GM12878 (cell line): Measurements from ENCODE around the gene PRKAR1A. TPM values are rescaled to one million over a fixed set of nuclear protein-coding genes. Genes with fewer than 3 reads are reported as not detected.

Experiments
- ATAC-seq: fragments of 200-7000 bp; cut with Tn5 transposase; 3 replicates; pipeline ENCODE4 v1.9.1; 2020; ENCODE audit warnings: mild to moderate bottlenecking, moderate library complexity
- BruUV-seq: library from RNA; stranded (reverse); fragments of 400-500 nt; replicated peaks from 2 replicates; lab custom pipeline; 2021; lab: Mats Ljungman, UMichigan
- CTCF ChIA-PET: fragments of 300-600 bp; sonication (Branson Sonifier 250); formaldehyde crosslinking; extraction: SDS; loops from one replicate; lab custom pipeline; 2021; ENCODE audit warnings: inconsistent platforms; lab: Yijun Ruan, JAX
- POLR2A ChIA-PET: fragments of 350-600 bp; formaldehyde crosslinking; extraction: SDS; loops from one replicate; lab custom pipeline; 2021; ENCODE audit warnings: inconsistent platforms; lab: Charles Lee
- RAD21 ChIA-PET: fragments of 300-600 bp; sonication (Branson Sonifier 250); formaldehyde crosslinking; loops from one replicate; lab custom pipeline; 2023; ENCODE audit warnings: antibody characterized with exemption; ENCODE audit not compliant: unreplicated experiment; lab: Charles Lee
- SMC1A ChIA-PET: fragments of 300-600 bp; sonication (Branson Sonifier 250); formaldehyde crosslinking; loops from one replicate; lab custom pipeline; 2023; ENCODE audit not compliant: unreplicated experiment, uncharacterized antibody; lab: Charles Lee
- DNase-seq: peaks from one replicate; pipeline ENCODE4 v3.0.0-alpha.2; 2011; ENCODE audit warnings: low read depth, low spot score
- FAIRE-seq: peaks from 3 replicates; lab custom pipeline; 2011; peaks lifted over from hg19 to GRCh38; lab: Jason Lieb, UNC
- H2AFZ ChIP-seq: 2 replicates; pipeline ENCODE4 v1.6.0; 2011; ENCODE audit warnings: low read depth, low read length, control low read depth; ENCODE audit not compliant: control insufficient read depth
- H3K27ac ChIP-seq: 2 replicates; pipeline ENCODE4 v1.5.1; 2011; ENCODE audit warnings: control low read depth; ENCODE audit not compliant: control insufficient read depth, insufficient read depth
- H3K27me3 ChIP-seq, 2 experiments: replicated peaks in 1 of 2; 2 replicates each; pipeline versions ENCODE4 v1.6.0 to v1.6.1; 2011; ENCODE audit warnings: low read length in 1 of 2; ENCODE audit not compliant: control insufficient read depth in 2 of 2, insufficient read depth in 2 of 2
- H3K36me3 ChIP-seq, 2 experiments: 2 replicates each; pipeline ENCODE4 v1.5.1; 2011; ENCODE audit warnings: low read length in 1 of 2; ENCODE audit not compliant: control insufficient read depth in 2 of 2, insufficient read depth in 2 of 2
- H3K4me1 ChIP-seq: 2 replicates; pipeline ENCODE4 v1.6.1; 2011; ENCODE audit warnings: mild to moderate bottlenecking, low read length, moderate library complexity, mixed read lengths; ENCODE audit not compliant: control insufficient read depth, insufficient read depth
- H3K4me2 ChIP-seq: 2 replicates; pipeline ENCODE4 v1.6.0; 2011; ENCODE audit warnings: control low read depth; ENCODE audit not compliant: control insufficient read depth, insufficient read depth
- H3K4me3 ChIP-seq: fragments of 200-600 bp; sonication (generic); 2 replicates; pipeline ENCODE4 v1.5.1; 2016
- H3K79me2 ChIP-seq: 2 replicates; pipeline ENCODE4 v1.6.0; 2011; ENCODE audit warnings: low read length; ENCODE audit not compliant: control insufficient read depth, insufficient read depth
- H3K9ac ChIP-seq: 2 replicates; pipeline ENCODE4 v1.8.0; 2011; ENCODE audit warnings: low read length, control low read depth, mixed read lengths; ENCODE audit not compliant: control insufficient read depth, insufficient read depth
- H3K9me3 ChIP-seq: replicated peaks from 3 replicates; pipeline ENCODE4 v1.5.1; 2011; ENCODE audit warnings: mild to moderate bottlenecking, low read length; ENCODE audit not compliant: control insufficient read depth, insufficient read depth
- H4K20me1 ChIP-seq: 2 replicates; pipeline ENCODE4 v1.6.0; 2011; ENCODE audit not compliant: control insufficient read depth, insufficient read depth
- CBX5 ChIP-seq: sonication (generic); IDR thresholded peaks from 2 replicates; pipeline ENCODE4 v1.6.1; 2016; ENCODE audit warnings: low read depth, moderate library complexity, mild to moderate bottlenecking, inconsistent platforms
- EGR1 ChIP-seq, 2 experiments: IDR thresholded peaks; 1 replicate in 1 of 2; 2 replicates in 1 of 2; pipeline ENCODE4 v1.6.1; 2011 to 2012; ENCODE audit warnings: low read depth in 2 of 2, low read length in 2 of 2, borderline replicate concordance in 1 of 2, mild to moderate bottlenecking in 1 of 2, moderate library complexity in 1 of 2
- FOS ChIP-seq: IDR thresholded peaks from 3 replicates; pipeline ENCODE4 v1.6.1; 2011; ENCODE audit warnings: borderline replicate concordance; ENCODE audit not compliant: insufficient read length; ENCODE audit errors: extremely low read depth
- HCFC1 ChIP-seq: fragments of 150-350 bp; IDR thresholded peaks from 2 replicates; pipeline ENCODE4 v1.6.1; 2014; ENCODE audit warnings: low read length
- HDGF ChIP-seq: fragments of 450-650 bp; IDR thresholded peaks from 2 replicates; pipeline ENCODE4 v1.6.1; 2016; ENCODE audit warnings: antibody characterized with exemption
- IRF5 ChIP-seq: fragments of 450-650 bp; IDR thresholded peaks from 2 replicates; pipeline ENCODE4 v1.6.1; 2017; ENCODE audit warnings: borderline replicate concordance
- RAD21 ChIP-seq: IDR thresholded peaks from 2 replicates; pipeline ENCODE4 v1.6.1; 2011; ENCODE audit warnings: mild to moderate bottlenecking, low read depth, low read length, moderate library complexity; ENCODE audit not compliant: insufficient read depth
- RCOR1 ChIP-seq: conservative IDR thresholded peaks from 2 replicates; pipeline ENCODE4 v1.6.1; 2012; ENCODE audit warnings: low read depth, low read length, improper control_type of control experiment
- RELB ChIP-seq: fragments of 450-650 bp; IDR thresholded peaks from 2 replicates; pipeline ENCODE4 v1.6.1; 2017; ENCODE audit warnings: low read depth, mild to moderate bottlenecking, moderate library complexity
- SIX5 ChIP-seq: IDR thresholded peaks from 2 replicates; pipeline ENCODE4 v1.6.1; 2011; ENCODE audit warnings: mild to moderate bottlenecking, low read depth, low read length, moderate library complexity; ENCODE audit not compliant: severe bottlenecking
- WRNIP1 ChIP-seq: IDR thresholded peaks from 2 replicates; pipeline ENCODE4 v1.6.1; 2011; ENCODE audit warnings: low read depth, low read length, improper control_type of control experiment, borderline replicate concordance
- ZBTB11 ChIP-seq: fragments of 450-650 bp; formaldehyde crosslinking; IDR thresholded peaks from 2 replicates; pipeline ENCODE4 v1.5.0; 2022; ENCODE audit warnings: mild to moderate bottlenecking, missing genetic modification characterization
- ZSCAN29 ChIP-seq: fragments of 450-650 bp; IDR thresholded peaks from 2 replicates; pipeline ENCODE4 v1.6.1; 2017; ENCODE audit warnings: mild to moderate bottlenecking, moderate library complexity
- WGBS: methylation state at CpG from one replicate; pipeline ENCODE4 v1.1.6; 2016; ENCODE audit warnings: low lambda C conversion rate; ENCODE audit not compliant: insufficient replicate concordance, insufficient coverage; ENCODE audit errors: missing lambda C conversion rate; 5-methylcytosine and 5-hydroxymethylcytosine counted together
- in situ Hi-C: fragments of 300-500 bp; cut with MboI; formaldehyde crosslinking; loops from 9 replicates; pipeline ENCODE4 v1.14.3; 2018; ENCODE audit warnings: mixed read lengths
- intact Hi-C: fragments of 100-400 bp; cut with micrococcal nuclease; formaldehyde crosslinking; loops from one replicate; pipeline ENCODE4 v1.14.2; 2022; ENCODE audit not compliant: unreplicated experiment
- polyA plus RNA-seq, 11 experiments: library from polyadenylated mRNA; depleted of rRNA in 4 of 11; unstranded in 6 of 11; stranded (reverse) in 5 of 11; fragments of >200 nt; fragmentation: Nextera tagmentation in 4 of 11; fragmentation: Illumina TruSeq in 1 of 11; extraction: Ambion mirVana in 4 of 11; extraction: Trizol in 1 of 11; gene quantifications; 1 replicate in 1 of 11; 2 replicates in 10 of 11; pipeline versions ENCODE4 v1.2.1 to v1.2.3, GENCODE V29; 2011 to 2016; ENCODE audit warnings: inconsistent platforms in 2 of 11, missing spikeins in 2 of 11, low read depth in 1 of 11
- total RNA-seq, 4 experiments: library from RNA; depleted of rRNA in 3 of 4; stranded (reverse); fragments of >200 nt in 3 of 4; fragmentation: Illumina TruSeq in 1 of 4; extraction: Trizol in 1 of 4; gene quantifications; 2 replicates each; pipeline versions ENCODE4 v1.2.1 to v1.2.3, GENCODE V29; 2013 to 2021

Gene PRKAR1A
- total and polyA plus RNA-seq, 10 of the 15 experiments (the other 5 are each of a cell fraction or from before 2014, with no cell fraction given): 29.1 to 200 (median 125) TPM

- Histone ChIP-seq H3K4me1 (no peaks in the 10 kb centered on the region), H3K79me2 (no peaks in the 10 kb centered on the region), H3K4me3 (no peak overlapping the region), H3K9me3 (no peaks in the 10 kb centered on the region), H4K20me1 (no peaks in the 10 kb centered on the region), H3K9ac (no peak overlapping the region), H2AFZ (no peak overlapping the region), H3K36me3 (peaks cover 4 to 12% of the 10 kb centered on the region in 2 experiments), H3K4me2 (no peak overlapping the region), H3K27ac (no peak overlapping the region), H3K27me3 (no peaks in the 10 kb centered on the region)
- SMC1A ChIA-PET: no interaction called here
- intact Hi-C loops (no loop called here), in situ Hi-C loops (no loop called here)
- 70% methylated on average over 8 of the region's 8 CpGs for WGBS
- ATAC-seq: no peak
- TF ChIP-seq FOS (no peak), CBX5 (no peak), WRNIP1 (no peak), EGR1 (IDR thresholded peaks at IDR 0.05; ENCODE audit: borderline replicate concordance in 1 of 2, low read depth in 2 of 2, low read length in 2 of 2) (no peak), RELB (no peak), HCFC1 (no peak), RCOR1 (no peak), RAD21 (no peak), ZSCAN29 (no peak), ZBTB11 (CRISPR knock-in tag) (no peak), HDGF (no peak), SIX5 (no peak), IRF5 (no peak)
- POLR2A ChIA-PET: no interaction called here
- no peak for FAIRE-seq
- BruUV-seq: no TSS peak
- no peak for DNase-seq
- RAD21 ChIA-PET: no interaction called here
- CTCF ChIA-PET: no interaction called here
Measured at GRCh38 chr17:68540981-68541380, 28.8 kb downstream of the PRKAR1A start.
